AG08395 (cell line): ENCODE results near the gene FADS1.
A peak's percentile ranks its signal among the peaks of the same experiment; 100 is the strongest.

Experiments used
- DNase-seq: peaks from one replicate; pipeline ENCODE4 v3.0.0; 2012; ENCODE audit warnings: mixed read lengths, low spot score

FADS1 gene

DNA sequence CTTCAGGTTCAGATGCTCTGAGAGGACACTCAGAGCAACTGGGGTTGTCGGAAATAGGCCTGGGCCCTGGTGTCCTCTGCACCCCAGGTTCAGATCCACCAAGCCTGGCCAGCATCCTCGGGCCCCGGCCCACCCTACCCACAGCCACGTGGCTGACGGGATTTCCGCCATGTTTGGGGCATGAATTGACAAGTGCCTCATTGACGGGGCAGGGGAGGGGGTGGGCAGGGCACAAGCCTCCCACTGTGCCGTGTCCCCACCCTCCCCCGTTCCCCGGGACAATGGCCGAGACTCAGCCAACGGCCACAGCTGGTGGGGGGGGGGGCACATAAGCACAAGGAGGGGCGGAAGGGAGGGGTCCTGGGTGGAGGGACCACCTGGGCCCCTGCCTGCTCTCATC is 55.9 kb downstream of the FADS1 start:
- no peak for DNase-seq

DNA sequence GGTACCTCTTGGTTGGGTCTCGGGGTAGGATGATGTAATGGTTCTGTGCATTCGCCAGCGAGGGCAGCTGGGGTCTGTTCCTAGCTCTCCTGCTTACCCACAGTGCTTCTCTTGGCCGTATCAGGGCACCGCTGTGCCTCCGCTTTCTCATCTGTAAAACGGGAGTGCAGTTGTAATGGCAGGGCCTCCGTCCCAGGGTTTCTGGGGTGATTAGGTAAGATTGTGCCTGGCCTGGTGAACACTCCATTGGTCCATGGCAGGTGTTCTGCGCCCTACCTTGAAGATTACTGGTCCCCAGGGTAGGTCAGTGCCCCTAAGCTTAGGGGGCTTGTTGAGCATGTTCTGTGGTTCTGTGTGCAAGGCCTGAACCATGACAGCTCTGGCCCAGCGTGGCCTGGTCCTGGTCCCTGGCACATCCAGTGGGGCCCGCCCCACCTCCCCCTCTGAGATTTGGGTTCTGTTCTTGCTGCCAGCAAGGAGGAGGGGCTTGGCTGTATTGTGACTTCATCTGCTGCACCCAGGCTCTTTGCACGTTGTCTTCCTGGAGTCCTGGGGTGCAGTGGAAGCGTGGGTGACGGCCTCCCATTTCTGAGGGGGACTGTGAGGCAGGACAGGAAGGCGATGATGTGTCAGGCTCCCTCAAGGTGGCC is 59.5 kb downstream of the FADS1 start:
- DNase-seq: no peak

DNA sequence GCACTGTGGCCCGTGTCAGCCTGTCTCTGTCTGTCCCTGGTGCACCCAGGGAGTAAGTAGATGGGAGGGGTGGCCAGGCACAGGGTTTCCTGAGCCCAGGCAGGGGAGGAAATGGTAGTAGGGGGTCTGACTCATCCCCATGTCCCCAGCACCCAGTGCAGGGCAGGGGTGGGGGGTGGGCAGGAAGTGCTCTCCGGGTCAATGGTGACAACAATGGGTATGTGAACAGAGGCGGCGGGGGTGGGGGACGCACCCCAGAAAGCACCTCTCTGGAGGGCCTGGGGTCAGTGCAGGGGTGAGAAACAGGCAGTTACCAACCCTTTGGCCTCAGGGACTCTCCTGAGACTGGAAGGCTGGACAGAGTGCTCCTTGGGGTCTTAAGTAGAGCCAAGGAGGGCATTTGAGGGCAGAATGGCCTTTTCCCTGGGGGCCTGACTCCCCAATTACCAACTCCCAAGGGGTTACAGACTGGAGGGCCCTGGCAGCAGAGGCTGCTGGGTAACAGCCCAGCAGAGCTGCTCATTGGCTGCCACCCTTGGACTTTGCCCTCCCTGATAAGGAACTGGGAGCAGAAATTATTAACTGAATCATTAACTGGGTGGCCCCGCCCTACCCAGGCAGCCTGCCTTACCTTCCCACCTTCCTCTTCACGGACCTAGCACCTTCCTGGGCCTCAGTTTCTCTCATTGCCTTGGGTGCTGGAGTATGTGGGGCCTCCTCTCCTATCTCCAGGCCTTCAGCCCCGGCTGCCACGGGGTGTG is 60.2 kb downstream of the FADS1 start:
- DNase-seq: no peak

DNA sequence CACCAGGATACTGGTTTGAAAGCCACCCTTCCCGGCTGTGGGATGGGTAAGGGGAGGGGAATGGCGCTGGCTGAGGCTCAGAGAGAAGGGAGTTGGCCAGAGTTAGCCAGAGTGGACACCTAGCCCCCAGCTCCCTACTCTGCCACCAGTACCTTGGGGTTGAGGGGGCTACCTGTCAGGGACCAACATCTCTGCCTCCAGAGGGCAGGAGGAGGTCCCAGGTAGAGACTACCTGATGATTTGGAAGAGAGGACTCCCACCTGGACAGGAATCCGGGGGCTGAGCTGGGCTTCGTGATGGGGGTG is 60.7 kb downstream of the FADS1 start:
- DNase-seq: no peak

DNA sequence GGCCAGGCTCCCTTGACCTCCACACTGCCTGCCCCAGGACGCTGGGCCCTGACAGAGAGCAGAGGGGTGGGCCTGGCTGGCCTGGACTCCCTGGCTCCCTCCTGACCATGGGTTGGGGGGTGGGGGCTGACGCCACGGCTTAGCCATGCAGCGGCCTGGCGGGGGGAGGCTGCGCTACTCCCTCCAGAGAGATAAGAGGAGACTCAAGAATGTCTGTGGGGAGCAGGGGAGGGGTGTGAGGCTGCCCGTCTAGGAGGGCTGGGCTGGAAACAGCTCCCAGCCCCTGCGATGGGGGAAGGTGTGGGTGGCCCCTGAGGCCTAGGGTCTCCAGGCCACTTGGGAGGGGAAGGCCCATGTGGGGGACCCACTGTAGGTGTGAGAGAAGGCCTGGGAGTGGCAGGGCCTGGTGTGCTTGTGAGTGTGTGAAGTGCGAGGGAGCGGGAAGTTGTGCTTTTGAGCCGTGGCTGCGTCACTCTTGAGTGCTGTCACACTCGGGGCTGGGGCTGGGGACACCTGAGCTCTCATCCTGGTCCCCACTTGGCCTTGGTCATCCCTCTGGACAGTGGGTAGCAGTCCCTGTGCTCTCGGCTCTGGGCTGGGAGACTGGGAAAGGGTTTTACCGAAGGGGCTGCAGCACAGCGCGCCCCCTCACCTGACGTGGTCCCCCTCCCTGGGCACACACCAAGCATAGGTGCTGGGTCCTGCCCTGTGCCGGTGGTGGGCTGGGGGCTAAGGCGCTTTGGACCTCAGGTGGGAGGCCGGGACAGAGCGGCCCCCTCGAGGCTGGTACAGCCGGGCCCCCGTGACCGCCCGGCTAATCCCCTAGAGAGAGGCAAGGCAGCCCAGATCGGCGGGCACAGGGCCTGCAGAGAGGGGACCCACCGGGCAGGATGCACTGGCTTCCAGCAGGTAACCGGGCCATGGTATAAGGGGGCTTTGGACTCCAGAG is 62.0 kb downstream of the FADS1 start:
- no peak for DNase-seq

DNA sequence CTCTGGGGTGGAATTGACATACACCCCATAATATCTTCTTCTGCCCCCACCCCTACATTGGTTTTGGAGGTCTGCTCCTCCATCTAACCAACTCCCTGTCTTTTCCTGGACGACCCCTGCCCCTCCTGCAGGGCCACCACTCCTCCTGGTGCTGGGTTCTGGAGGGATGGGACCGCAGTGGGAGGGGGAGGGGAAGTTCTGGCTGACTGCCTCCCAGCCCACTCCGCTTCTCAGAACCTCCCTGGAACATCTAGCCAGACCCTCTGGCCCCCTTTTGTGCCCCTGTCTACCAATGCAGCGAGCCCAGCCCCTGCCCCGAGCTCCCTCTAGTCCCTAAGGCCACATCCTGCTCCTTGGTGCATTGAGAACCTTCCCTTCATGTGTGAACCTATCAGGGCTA is 63.1 kb downstream of the FADS1 start:
- DNase-seq: no peak

DNA sequence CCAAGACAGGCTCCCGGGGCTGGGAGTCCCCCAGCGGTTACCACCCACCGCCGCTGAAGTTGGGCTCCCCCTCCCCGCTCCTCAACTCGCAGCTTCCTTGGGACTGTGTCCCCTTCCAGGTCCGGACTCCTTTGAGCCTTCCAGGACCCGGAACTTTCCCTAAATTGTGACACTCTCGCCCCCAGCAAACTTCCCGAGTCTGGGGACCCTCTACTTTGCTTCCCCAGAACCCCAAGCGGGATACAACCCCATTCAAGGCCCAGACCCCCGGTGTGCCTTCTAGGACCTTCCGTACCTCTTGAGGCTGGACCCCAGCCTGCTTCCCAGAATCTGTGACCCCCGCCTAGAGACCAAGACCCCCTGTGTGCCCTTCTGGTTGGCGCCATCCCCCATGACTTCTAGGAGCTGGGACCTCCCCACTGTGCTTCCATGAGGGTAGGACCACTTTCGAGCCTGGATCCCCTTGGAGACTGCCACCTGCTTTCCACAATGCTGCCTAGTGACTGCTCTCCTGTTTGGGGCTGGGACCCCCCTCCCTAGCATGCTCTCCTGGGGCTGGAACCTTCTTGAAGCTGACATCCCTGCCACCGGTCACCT is 63.8 kb downstream of the FADS1 start:
- no peak for DNase-seq

DNA sequence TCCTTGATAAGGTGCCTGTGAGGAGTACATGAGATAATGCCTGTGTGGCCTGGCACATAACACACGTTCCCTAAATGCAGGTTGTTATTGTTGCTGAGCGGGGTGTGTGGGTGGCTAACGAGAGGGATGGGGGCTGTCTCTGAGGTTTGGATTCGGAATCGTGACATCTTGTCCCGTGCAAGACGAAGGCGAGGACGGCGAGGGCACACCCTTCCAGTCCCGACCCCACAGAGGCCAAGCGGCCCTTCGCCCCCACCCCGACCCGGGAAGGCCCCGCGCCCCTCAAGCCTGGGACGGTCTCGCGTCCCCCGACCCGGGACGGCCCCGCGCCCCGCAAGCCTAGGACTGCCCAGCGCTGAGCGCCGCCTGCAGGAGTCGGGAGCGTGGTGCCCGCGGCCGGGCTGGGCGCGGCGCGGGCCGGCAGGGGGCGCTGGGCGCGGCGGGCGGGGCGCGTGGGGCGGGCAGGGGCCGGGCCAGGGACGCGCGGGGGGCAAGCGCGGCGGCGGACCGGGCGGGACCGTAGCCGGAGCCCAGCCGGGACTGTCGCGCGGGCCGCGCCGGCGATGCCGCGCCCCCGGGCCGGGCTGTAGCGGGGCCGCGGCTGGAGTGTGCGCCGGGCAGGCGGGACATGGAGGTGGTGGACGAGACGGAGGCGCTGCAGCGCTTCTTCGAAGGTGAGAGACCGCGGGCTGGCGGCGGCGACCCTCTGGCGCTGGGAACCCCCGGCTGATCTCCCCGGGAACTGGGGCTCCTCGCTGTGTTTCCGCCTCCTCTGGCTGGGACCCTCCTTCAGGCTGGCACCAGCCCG is 64.5 kb downstream of the FADS1 start, which contains the start of gene MYRF:
TSS of gene MYRF (plus strand) at position 520 of the 808 bp plus-strand sequence. CDS start at position 629, 109 bp downstream.
- DNase-seq: peak; percentile 70

DNA sequence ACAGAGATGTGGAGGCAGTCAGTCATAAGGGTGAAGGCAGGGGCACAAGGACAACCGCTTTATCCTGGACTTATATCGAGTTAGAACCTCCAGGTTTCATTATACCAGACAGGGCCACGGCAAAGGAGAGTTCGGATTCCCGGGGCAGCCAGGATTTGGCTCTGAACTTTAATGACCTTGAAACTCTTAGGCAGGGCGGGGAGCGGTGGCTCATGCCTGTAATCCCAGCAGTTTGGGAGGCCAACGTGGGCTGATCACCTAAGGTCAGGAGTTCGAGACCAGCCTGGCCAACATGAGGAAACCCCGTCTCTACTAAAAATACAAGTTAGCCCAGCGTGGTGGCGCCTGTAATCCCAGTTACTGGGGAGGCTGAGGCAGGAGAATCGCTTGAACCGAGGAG is 65.4 kb downstream of the FADS1 start:
- DNase-seq: no peak

DNA sequence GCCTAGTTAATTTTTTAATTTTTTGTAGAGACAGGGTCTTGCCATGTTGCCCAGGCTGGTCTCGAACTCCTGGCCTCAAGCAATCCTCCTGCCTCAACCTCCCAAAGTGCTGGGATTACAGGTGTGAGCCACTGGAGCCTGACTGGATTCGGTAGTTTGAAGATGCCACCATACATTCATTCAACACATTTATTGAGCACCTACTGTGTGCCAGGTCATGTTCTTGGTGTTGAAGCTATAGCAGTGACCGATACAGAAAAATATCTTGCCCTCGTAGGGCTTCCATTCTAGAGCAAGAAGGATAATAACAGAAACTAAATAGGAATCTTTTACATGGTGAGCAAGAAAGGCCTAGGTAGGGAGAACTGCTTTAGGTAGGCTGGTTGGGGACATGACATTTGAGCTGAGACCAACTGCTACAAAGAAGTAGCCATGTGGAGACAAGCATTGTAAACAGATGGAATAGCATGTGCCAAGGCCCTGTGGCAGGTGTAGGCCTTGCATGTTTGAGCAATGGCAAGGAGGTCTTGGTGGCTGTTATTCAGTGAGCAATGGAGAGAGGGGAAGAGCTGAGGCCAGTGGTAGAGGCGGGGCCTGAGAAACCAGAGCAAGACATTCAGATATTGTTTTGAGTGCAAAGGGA is 66.1 kb downstream of the FADS1 start:
- DNase-seq: no peak
